GM19043 (cell line): Measurements from ENCODE around the gene TNFAIP8L3.
"Not testable (repeated sequence)": the region's sequence is repeated elsewhere in the genome, so short reads cannot be mapped to it uniquely, and the experiment has no call there.

Experiments
- ATAC-seq: cut with Tn5 transposase; IDR thresholded peaks from one replicate; pipeline ENCODE4 v1.9.1; 2021; ENCODE audit warnings: low read depth; ENCODE audit not compliant: unreplicated experiment

The TNFAIP8L3 gene

DNA sequence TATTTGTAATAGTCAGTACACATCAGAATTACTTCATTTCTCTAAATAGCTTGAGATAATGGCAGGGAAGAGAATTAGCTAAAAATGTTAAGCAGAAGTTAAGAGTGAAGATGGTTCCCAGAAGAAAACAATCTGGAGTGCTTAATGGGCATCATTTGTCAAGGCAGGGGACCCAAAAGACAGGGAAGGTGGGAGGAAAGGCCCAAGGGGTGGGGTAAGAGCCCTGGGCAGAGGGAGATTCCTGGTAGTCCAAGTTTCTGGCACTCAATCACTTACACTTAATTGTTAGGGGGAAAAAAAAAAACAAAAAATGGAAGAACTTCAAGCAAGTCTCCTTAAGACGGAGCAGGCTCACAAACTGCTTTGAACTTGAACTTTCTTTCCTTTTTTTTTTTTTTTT, 28.9 kb downstream of the TNFAIP8L3 start:
- ATAC-seq, result no peak

DNA sequence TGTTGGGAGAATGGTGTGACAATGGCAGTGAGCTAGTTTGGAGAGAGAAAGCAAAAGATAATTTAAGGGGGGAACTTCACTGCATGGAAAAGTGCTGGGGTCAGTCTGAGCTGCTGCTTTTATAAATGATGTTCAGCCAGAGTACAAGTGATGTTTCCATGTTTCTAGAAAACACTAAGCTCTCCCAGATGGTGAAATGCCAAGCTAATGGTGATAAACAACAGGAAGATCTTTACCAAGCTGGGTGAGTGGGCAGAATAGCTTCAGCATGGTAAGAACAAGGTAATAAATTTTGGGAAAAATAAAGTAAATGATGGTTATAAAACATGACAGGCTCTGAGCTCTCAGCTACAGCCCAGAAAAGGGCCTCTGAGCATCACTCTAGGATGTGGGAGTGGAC, 29.4 kb downstream of the TNFAIP8L3 start:
- no peak for ATAC-seq

DNA sequence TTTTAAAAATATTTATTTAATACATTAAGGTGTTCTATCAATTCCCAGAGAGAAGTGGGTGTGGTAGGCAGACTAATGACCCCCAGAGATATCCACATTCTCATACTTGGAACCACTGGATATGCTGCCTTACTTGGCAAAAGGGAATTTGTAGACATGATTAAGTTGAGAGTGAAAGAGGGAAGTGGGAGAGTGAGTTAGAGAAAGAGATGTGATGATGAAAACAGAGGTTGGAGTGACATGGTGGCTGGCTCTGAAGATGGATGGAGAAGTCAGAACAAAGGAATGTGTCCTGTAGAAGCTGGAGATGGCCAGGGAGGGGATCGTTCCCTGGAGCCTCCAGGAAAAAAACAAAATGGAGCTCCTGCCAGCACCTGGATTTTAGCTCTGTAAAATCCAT, 32.0 kb downstream of the TNFAIP8L3 start:
- ATAC-seq, result no peak

DNA sequence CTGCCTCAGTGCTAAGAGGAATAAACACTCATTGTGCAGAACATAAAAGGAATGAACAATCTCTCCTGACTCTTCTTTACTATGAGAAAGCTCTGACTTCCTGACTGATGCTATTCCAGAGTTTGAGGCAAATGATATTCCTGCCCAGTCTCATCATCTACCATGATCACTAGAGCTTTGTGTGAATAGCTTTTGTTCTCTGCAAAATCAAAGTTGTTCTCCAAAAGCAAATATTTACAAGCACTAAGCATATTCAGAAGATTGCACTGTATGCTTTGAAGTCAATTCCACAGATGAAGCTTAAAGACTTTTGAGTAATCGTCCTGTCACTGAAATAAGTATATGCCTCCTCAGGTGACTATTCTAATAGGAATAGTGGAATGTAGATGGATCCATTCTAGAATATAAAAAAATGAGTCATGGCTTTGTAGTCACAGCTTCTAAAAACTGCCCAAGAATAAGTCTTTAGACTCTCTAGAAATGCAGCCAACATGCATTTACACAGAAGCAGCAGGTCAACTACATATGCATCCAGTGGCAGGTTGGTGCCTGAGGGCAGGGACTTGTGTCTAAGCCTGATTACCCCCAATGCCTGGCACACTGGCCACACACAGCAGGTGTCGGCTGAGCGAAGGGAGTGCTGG, 34.6 kb downstream of the TNFAIP8L3 start:
- ATAC-seq, result no peak

DNA sequence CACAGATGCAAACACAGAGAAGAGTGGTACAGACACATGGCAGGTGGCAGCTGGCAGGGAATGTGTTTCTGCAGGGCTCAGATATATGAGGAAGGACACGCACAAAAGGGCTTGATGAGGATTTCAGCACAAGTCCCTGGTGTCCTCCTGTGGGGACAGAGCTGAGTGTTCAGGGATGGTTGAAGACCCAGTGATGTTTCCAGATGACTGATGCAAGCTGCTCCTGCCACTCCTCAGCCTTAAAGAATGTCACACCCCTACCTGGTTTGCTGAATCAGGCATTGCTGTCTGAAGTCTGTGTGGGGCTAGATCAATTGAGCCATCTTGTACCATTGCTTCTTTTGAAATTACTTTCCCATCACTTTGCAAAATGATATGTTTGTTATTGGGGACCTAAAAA, 40.2 kb downstream of the TNFAIP8L3 start:
- no peak for ATAC-seq

DNA sequence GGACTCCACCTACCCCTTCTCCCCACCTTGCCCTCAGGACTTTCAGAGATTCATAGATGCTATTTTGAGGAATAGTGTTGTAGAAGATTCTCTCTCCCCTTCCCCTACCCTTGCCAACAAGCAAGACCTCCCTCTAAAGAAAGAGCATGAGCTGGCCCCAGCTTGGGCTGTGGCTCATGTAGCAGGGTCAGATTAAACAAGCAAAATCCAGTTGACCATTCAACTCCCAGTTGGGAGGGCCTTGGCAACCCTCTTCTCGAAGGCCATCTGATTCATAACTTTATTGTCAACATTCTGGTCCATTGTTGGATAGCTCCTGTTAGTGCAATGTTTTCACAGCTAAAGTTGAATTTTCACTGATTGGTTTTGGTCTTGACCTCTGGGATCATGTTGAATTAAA, 41.1 kb downstream of the TNFAIP8L3 start:
- no peak for ATAC-seq

DNA sequence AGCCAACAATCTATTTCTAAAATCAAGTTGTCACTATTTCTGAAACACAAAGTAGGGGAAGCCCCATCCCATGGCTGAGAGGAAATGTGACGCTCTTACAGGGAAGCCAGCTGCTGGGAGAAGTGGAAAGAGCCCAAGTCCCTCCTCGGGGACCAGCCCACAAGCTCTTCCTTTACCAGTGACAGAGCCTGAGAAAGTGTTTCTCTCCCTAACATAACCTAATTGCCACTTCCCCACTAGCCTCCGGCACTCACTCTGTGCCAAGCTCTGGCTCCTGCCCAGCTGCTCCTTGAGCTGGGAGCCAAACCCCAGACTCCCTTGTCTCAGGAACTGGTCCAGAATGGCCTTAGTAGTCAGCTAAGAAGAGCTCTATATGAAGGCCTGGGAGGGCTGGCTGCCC, 42.9 kb downstream of the TNFAIP8L3 start:
- ATAC-seq, result no peak

DNA sequence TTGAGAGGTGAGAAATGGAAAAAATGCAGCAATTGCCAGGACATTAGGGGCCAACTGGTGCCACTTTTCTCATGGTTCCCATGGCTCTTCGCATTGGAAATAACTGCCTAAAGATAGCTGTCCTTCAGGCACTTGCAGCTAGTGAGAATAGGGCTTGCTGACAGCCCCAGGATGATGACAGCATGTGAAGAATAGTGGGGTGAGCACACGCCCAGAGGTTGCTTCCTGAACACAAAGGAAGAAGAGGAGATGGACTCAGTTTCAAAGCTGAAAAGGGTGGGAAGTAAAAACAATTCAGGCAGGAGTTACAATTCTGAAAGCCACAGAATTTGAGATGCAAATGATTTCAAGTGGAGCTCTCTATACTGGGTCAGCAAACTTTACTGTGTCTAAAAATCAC, 45.6 kb downstream of the TNFAIP8L3 start:
- ATAC-seq, result no peak

DNA sequence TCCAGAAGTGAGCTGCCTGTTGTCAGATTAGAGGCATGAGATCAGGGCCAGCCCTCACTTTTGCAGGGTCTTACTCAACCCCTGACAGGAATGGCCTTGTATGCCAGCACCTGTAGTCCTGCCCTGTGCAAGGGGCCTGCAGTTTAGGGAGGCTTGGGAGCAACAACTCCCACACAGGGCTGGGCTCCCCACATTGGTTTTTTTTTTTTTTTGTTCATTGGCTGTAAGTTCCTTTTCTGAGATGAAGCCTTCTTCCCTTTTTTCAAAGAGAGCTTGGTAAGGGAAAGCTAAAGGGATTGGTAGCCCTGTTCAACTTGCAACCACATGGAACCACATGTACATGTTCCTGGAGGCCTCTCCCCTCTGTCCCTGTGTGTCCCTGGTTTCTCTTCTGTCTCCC, 46.4 kb downstream of the TNFAIP8L3 start:
- ATAC-seq, result no peak

DNA sequence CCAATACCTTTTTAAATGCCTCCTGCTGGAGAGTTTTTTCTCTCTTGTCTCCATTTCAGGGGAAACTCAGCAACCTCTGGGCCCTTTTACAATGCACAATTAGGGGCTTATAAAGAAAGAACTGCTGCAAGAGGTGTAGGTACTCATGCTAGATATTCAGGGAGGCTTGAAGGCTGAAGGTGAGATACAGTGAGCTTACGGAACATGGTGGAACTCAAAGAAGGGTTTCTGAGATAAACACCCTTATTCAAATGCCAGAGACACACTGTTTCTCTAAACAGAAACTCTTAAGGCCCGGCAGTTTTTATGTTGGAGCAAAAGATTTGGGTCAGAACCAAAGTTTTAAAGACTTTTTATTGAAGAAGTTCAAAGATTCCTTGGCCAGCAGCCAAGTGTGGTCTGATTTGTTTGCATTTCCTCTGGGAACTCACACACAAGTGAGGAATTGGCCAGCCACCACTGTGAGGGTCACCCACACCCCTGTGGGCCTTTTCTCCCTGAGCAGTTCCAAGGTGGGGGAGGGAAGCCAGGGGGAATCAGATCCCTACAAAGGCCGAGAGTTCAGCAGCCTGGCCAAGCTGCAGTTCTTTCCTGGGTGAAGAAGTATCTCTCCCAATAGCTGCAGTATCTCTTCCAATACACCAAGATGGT, 47.8 kb downstream of the TNFAIP8L3 start:
- ATAC-seq, result no peak

DNA sequence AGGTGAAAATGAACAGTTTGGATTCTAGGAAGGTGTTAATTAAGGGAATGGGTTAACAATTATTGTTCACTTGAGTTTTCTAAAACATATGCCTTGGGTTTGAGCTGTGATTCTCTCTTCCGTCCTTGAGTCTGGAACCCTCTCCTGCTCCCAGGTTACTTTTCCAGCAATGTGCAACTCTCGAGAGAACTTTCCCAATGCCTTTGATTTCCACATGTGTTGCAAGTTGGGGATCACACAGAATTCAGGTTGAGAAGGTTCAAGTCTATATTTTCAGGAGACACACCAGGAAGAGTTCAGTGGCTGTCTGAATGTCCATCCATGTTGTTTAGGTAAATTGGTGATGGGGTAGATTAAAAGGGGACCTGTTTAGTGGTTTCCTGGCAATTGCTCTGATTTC, 48.7 kb downstream of the TNFAIP8L3 start:
- no peak for ATAC-seq

DNA sequence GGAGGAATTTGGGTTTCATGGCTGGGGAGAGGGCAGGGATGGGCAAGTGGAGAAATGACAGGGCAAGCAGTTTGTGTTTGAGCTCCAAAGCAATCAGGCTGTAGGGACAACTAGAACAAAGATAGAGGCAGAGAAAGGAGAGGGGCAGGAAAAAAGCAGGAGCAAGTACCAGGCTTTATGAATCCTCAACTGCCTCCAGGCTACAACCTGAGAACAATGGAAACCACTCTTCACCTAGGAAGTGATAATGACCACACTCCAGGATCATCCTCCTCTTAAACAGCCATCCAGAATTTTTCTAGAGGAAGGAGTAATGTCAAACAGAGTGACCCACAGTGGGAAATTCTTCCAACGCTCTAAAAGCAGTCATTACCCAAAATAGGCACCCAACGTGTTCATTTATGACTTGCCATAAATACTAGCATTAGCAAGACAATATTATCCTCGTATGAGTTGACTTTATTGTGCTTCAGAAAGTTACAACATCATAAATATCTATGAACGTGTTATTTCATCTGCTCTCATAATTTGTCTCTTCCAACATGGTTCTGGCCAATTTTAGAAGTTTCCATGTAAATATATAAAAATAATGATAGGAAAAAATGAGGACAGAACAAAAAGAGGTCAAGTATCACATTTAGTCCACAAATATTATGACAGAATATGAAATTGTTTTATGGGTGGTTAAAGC, 50.5 kb downstream of the TNFAIP8L3 start:
- no peak for ATAC-seq

DNA sequence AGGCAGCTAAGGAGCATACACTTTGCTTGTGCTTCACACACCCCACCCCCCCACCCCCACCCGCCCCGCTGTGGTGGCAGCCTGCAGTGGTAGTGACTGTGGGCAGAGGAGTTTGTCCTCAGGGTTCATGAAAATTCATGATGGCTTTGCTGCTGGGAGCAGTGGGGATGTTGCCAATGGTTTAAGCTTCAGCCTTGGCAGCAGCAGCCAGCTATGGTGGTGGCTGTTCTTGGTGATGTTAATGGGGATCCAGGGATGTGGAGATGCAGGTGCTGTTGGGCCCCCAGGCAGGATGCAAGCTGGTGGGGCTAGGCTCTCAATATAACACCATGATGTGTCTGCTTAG, 55.8 kb downstream of the TNFAIP8L3 start:
- no peak for ATAC-seq

DNA sequence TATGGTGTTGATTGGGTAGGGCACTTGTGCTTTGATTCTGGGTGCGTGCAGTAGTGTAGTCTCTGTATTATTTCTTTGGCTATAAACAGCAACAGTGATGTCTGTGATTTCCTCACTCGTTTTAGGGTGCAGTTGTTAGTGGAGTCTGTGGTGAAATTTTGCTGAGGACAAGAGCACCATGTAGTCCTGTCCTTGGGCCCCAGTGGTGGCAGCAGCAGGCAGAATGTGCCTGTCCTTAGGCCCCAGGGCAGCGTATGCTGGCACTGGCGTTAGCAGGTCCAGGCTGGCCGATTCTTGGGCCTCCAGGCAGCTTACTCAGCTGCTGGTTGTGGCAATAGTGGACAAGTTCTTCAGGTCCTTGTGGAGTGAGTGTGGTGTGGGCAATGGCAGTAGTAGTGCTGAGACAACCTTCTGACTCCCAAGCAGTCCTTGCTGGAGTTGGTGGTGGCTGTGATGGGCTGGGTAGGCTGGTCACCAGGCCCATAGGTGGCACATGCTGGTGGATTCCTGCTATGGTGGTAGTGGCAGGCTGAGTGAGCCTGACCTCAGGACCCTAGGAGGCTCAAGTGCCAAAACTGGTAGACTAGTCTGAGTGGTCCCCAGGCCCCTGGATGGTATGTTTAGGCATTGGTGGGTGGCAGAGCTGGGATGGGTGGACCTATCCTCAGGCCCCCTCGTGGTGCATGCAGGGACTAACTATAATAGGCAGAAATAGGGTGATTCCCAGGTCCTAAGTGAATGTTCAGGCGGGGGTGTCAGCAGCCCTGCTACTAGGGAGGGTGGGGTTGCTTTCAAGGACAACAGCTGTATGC, 56.3 kb downstream of the TNFAIP8L3 start:
- ATAC-seq, result no peak

DNA sequence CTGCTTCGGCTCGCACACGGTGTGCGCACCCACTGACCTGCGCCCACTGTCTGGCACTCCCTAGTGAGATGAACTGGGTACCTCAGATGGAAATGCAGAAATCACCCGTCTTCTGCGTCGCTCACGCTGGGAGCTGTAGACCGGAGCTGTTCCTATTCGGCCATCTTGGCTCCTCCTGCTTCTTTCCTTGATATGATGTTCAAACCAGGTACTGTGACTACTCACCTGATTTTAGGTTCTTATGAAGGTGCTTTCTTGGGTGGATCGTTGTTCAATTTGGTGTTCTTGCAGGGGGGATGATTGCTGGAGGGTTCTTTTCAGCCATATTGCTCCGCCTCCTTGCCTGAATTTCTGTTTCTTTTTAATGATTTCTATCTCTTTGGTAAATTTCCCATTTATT, 57.2 kb downstream of the TNFAIP8L3 start:
- not testable (repeated sequence) for ATAC-seq

DNA sequence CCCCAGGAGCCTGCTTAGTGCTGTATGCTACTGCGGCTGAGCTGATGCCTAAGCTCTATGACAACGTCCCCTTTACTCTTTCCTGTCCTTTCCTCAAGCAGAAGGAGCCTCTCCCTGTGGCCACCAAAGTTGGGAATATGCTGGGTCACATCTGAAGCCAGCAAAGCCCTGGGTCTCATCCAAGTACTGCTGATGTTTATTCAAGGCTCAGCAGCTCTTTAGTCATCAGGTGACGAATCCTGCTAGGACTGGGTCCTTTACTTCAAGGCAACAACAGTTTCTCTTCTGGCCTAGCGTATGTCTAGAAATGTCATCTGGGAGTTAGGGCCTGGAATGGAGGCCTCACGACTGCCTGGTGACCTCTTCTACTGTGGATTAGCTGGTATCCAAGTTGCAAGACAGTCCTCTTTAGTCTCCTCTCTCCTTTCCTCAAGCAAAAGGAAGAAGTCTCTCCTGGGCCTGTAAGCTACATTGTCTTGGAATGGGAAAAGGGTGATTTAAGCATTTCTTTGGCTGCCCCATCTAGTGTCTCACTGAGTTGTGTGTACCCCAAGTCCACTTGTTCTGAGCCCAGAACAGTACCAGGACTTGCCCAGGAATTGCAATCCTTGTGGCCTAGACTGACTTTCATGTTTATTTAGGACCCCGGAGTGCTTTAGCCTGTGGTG, 63.9 kb downstream of the TNFAIP8L3 start:
- ATAC-seq, result no peak

DNA sequence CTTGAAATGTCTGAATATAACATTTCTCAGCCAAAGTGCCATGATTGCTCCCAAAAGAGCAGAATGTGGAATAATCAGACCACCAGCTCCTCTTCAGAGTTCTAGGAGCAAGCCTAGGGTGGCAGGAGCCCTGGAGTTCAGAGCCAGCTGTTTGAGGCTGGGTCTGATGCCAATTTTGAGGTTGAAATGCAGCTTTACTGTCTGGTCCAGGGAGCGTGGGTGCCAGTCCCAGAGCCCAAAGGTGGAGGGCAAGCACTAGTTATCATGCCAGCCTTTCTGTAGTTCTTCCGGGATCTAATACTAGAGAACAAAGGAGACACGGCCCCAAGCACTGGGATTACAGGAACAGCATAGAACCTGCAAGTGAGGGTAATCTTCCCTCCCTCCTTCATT, 69.3 kb downstream of the TNFAIP8L3 start:
- no peak for ATAC-seq

DNA sequence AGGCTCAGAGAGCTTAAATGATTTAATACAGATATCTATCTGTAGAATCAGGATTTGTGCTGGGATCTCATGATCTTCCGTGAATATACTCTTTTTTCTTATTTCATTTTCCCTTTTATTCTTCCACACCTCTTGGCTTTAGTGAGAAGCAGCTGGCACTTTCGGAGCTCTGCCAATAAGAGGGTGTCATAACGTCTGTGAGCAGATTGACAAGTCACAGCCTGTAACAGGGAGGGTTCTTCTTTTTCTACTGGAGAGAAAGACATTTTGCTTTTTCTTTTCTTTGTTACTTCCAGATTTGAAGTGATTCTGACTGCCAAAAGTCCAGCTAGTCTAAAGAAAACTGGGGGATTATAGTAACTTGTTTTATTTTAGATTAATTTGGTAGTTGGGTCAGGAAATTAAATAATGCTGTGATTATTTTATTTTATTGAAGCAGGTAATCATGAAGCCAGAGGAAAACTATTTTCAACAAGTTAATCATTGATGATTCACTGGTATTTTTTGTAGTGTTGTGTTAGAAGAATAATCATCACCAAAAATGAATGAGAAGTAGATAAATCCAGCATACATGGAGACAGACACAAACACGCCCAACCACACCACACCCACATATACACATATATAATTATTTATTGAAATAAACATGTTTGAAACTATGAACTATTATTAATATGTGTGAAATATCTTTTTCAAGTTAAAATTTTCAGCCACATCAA, 69.8 kb downstream of the TNFAIP8L3 start:
- no peak for ATAC-seq

DNA sequence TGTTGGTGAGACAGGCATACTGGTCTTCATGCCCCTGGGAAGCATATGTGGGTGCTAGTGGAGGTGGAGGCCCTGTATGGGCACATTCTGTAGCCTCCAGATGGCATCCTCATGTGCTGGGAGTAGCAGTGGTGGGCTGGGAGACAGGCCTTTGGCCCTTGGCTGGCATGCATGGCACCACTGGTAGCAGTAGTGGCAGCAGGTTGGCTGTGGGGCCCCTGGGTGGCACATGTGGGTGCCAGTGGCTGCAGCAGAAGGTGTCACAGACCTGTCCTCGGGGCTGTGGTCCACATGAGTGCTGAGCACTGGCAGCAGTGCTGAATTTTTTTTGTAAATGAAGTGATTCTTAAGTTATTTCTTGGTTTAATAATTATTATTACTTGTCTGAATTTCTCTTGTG, 71.2 kb downstream of the TNFAIP8L3 start:
- no peak for ATAC-seq

DNA sequence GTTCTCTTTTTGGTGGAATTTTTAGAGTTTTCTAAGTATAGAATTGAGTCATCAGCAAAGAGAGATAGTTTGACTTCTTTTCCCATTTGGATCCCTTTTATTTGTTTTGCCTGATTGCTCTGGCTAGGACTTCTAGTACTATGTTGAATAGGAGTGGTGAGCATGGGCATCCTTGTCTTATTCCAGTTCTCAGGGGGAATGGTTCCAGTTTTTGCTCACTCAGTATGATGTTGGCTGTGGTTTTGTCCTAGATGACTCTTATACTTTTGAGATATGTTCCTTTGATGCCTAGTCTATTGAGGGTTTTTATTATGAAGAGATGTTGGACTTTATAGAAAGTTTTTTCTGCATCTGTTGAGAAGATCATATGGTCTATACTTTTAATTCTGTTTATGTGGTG, 72.5 kb downstream of the TNFAIP8L3 start:
- no peak for ATAC-seq
